ENCODE data around the gene GLYATL3. TPM values are rescaled to one million over a fixed set of nuclear protein-coding genes. Genes with fewer than 3 reads are reported as not detected.

Gene GLYATL3
- polyA plus RNA-seq, 1 donor, result not detected

DNA sequence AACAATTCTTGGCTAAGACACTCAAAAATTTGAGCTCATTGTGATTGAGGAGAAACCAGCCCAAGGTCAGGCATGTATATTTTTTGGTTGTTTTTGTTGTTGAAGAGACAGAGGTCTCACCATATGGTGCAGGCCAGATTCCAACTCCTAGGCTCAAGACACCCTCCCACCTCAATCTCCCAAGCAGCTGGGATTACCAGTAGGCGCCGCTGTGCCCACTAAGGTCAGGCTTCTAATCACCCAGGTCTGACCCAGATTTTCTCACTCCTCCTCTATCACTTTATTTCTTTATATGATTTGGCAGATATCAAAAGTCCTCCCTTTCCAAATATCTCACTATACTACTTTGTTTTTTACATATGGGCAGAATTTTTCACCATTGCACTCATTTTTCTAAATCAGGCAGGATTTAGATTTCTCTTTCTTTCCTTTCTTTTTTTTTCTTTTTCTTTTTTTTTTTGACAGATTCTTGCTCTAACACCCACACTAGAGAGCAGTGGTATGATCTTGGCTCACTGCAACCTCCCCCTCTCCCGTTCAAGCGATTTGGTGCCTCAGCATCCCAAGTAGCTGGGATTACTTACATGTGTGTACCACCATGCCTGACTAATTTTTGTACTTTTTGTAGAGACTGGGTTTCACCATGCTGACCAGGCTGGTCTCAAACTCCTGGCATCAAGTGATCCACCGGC is 49.0 kb downstream of the GLYATL3 start:
- no peak for DNase-seq

DNA sequence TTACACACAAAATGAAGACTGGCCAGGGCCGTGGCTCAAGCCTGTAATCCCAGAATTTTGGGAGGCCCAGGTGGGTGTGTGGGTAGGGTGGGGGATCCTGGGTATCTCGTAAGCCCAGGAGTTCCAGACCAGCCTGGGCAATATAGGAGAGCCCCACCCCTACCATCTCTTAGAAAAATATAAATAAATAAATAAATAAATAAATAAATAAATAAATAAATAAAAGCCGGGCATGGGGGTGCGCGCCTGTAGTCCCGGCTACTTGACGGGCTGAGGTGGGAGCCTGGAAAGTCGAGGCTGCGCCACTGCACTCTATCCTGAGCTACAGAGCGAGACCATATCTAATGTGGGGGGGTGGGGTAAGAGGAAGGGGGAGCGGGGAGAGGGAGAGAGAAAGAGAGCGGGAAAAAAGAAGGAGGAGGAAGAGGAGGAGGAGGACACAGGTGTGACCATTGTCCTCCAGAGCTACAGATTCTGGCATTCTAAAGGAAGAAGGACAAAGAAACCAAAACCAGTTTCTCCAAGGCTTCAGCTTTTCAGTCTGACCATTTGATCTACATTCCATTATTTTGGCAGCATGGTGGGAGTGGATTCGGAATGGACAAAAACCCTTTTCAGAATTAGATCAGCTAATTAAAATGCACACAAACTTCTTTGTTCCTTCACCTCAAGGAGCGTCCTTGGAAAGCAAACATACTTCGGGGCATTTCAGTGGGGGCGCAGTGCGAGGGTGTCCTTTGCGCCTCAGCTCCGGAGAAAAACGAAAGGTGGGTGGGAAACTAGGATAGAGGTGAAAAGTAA is 50.2 kb downstream of the GLYATL3 start:
- no peak for DNase-seq

GRCh38 chr6:49550492-49551077 is 50.9 kb downstream of the GLYATL3 start, which contains the start of gene C6orf141:
Gene C6orf141 (plus strand): TSS chr6:49550668. CDS start chr6:49550793, 125 bp downstream.
- peak; percentile 2 for DNase-seq

DNA sequence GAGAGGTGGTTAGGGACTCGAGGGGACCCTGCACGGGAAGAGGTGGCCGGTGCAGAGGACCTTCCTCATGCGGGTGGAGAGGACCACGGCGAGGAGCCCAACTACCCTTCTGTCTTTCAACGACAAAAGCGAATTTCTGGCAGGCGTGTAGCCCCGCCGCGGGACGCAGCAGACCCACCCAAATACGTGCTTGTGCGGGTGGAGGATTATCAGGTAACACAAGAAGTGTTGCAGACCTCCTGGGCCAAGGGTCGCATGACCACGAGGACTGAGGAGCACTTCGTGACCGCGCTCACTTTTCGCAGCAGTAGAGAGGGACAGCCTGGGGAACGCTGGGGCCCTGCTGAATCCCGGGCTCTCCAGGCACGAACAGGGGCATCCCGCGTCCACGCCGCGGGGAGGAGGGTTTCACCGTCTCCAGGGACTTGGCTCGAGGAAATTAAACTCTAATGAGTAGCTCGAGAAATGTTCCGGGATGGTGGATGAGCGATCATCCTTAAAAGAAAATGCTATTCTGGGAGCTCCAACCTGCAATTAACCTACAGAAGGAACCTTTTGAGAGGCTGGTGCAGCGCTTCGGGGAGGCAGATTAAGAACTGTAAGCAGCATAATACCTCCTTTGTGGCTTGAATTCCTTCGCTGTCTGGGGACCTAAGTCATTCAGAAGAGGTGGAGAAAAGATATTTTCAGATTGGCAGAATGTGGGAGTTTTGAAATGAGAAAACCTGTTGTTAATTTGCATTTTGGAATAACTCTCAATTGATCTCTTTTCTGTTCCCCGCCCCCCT is 51.5 kb downstream of the GLYATL3 start:
- DNase-seq, result peak; percentile 12

DNA sequence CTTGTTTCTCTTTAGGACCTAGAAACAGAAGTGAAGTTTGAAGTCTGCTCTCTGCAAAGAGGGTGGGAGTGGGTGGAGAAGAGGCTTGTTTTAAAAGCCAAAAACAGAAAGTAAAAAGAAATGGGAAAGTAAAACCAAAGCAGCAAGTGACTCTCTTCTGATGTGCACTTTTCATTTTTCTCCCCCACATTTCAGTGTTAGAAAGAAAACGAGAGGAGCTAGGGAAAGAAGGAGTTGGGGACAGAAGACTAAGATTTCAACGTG is 52.1 kb downstream of the GLYATL3 start:
- no peak for DNase-seq

GRCh38 chr6:49552596-49552995 is 52.9 kb downstream of the GLYATL3 start:
- DNase-seq, result no peak

DNA sequence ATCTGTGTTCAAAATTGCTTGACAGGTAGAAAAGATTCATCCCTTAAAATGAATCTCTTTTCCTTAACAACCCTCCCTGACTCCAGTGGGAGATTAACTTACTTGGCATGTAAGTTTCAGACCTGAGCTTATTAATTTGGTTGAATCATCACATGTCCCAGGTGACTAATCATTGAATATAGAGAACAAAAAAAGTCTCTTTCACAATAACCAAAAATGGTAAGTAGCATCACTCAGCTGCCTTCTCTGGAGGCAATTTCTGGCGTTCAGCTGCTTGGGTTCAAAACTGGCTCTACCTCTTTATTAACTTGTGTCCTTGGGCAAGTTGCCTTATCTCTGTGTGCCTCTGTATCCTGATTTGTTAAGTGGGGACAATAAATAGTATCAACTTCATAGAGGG is 53.7 kb downstream of the GLYATL3 start:
- DNase-seq, result no peak

- DNase-seq, result no peak
Observed at GRCh38 chr6:49555951-49556350, 56.2 kb downstream of the GLYATL3 start.

DNA sequence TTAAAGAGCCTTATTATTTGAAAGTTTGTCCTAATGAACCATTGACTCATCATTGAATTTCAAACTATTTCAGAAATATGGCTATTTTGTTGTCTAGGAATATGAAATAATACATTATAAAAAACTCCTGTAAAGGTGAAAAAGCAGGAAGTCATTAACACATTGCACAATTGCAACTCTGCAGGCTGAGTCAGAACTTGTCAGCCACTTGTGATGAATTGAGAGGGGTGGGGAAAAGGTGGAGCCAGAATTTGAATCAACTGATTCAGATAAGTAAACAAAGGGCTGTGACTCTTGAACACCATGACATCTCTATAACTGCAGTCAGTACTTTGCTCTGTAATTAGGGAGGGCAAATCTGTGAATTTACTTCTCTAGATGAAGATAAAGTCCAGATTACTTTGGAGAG is 56.7 kb downstream of the GLYATL3 start:
- no peak for DNase-seq

DNA sequence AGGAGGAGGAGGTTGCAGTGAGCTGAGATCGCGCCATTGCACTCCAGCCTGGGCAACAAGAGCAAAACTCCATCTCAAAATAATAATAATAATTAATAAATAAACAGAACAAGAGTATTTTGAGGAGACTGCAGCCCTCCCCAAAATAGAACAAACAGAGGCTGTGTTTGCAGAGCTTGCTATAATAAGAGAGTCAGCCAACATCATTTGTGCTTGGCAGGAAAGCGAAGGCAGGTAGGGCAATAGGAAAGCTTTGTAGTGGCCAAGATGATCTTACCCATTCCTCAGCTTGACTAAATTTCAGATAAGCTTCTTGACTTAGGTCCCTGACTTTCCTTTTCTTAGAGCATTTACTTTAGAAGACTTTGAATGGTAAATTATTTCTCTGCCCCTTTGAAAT is 57.5 kb downstream of the GLYATL3 start:
- DNase-seq, result no peak

- no peak for DNase-seq
Observed at GRCh38 chr6:49558238-49558637, 58.5 kb downstream of the GLYATL3 start.

GRCh38 chr6:49563006-49563886 is 63.5 kb downstream of the GLYATL3 start:
- DNase-seq, result no peak

- no peak for DNase-seq
Observed at GRCh38 chr6:49564552-49564951, 64.8 kb downstream of the GLYATL3 start.

GRCh38 chr6:49565261-49565660 is 65.5 kb downstream of the GLYATL3 start:
- no peak for DNase-seq

DNA sequence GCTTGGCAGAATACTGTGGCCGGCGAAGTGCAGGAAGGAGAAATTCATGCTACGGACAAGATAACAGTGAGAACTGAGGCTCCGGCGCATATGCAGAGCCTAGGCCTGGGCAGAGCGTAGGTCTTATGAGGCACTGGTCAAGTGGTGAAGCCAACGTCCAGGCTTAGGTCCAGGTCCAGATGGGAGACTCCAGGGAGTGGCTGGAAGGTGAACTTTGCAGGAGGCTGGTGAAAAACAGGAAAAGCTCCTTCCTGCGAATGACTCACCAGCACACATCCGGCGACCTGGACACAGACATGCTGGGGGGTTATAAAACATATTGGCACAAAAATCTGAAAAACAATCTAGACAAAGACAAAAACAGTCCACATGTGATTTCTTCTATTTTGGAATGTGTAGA is 66.1 kb downstream of the GLYATL3 start:
- no peak for DNase-seq

DNA sequence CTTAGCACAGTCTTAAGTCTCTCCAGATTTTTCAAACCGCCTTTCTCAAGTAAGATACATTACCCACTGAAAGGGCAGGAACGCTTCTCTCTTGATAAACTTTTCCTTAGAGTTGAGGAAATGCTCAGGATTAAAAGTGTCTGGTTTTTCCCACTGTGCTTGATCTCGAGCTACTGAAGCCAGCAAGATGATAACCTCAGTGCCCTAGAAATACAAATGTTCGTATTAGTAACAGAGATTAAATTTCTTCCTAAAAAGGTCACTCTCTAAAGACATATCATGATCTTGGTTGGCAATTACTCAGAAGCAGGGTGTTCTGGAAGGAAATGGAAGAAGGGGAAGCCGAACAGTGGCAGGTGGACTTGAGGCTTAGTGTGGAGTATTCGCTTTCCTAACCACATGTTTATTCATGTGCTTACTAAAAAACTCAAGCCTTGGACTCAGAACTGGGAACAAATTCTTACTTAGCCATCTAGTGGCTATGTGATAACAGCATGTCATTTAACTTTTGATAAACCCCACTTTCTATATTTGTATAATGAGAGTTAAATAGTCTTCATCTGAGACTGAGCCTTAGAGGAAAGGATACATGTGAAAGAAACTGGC is 70.9 kb downstream of the GLYATL3 start:
- DNase-seq, result no peak

DNA sequence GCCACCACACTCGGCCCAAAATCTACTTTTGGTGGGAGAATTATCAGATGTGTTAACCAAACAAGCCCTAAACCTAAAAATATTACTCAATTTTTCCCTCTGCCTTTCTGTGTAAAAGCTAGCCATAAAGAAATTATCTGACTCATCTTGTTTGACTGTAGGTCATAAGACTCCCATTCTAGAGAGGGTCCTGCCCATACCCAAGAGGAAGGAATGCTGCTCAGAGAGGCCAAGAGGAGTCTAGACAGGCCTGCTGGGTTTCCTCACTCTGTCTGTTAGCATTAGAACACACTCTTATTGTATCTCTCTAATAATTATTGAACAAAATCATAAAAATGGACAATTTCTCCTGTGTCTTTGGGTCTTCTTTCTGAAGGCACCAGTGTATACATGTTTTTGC is 76.9 kb downstream of the GLYATL3 start:
- DNase-seq, result no peak

Data from hindlimb muscle (tissue), 1 donor.